Liver (tissue), 3 donors: ENCODE measurements around the gene KIR3DL3.
"Not testable (repeated sequence)": the region's sequence is repeated elsewhere in the genome, so short reads cannot be mapped to it uniquely, and the experiment has no call there.

Experiments
- CTCF ChIP-seq: fragments of 150-350 bp; IDR thresholded peaks from 2 replicates; pipeline ENCODE4 v1.5.1; 2017; ENCODE audit warnings: improper control_type of control experiment, low read depth, low read length; ENCODE audit not compliant: missing input control
- EGR1 ChIP-seq, 2 donors: IDR thresholded peaks; 2 replicates each; pipeline ENCODE4 v1.6.1; 2016 to 2018; ENCODE audit warnings: antibody characterized with exemption in 2 of 2, low read depth in 2 of 2
- JUND ChIP-seq, 2 donors: IDR thresholded peaks; 2 replicates each; pipeline ENCODE4 v1.6.1; 2016; ENCODE audit warnings: antibody characterized with exemption in 2 of 2
- REST ChIP-seq: IDR thresholded peaks from 2 replicates; pipeline ENCODE4 v1.6.1; 2016; ENCODE audit warnings: antibody characterized with exemption, mild to moderate bottlenecking
- SP1 ChIP-seq: IDR thresholded peaks from 2 replicates; pipeline ENCODE4 v1.6.1; 2018; ENCODE audit warnings: antibody characterized with exemption, mild to moderate bottlenecking
- YY1 ChIP-seq: IDR thresholded peaks from 2 replicates; pipeline ENCODE4 v1.6.1; 2016; ENCODE audit warnings: antibody characterized with exemption, mild to moderate bottlenecking
- donor health status: healthy.
- donor health status: healthy.

- not testable (repeated sequence) for TF ChIP-seq CTCF; YY1; SP1; JUND (IDR thresholded peaks at IDR 0.05); EGR1 (IDR thresholded peaks at IDR 0.05; ENCODE audit: low read depth in 2 of 2); REST
Observed at GRCh38 chr19:54697716-54698115, 26.5 kb upstream of the KIR3DL3 start.
